HG03575 (cell line): ENCODE results near the gene CCN5.
"Not testable (repeated sequence)": the region's sequence is repeated elsewhere in the genome, so short reads cannot be mapped to it uniquely, and the experiment has no call there.

Experiments
- ATAC-seq: cut with Tn5 transposase; IDR thresholded peaks from one replicate; pipeline ENCODE4 v1.9.1; 2021; ENCODE audit not compliant: unreplicated experiment, insufficient number of reproducible peaks, low FRiP score; ENCODE audit errors: extremely low read depth

CCN5 gene

DNA sequence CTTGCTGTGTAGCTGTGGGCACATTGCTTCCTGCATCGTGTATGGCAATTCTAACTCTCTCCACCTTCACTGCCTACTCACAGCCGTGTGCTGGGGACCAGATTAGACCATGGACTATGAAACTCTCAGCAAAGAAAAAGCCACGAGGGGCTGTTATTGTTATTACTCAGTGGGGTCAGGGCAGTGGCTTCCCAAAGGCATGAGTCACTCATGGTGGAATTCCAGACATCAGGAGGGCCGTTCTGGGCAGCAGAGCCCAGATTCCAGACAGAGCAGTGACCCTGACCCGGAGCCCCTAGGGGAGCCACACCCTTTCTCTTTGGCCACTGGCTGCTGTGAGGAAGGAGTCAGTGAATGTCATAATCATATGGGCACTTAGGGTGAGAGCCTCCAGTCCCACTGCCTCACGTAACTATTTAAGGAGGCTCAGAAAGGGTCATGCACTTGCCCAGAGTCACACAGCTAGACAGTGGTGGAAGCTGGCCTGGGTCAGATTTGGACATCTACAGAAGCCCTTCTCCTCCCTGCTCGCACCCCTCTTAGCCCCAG, 22.2 kb upstream of the CCN5 start:
- no peak for ATAC-seq

DNA sequence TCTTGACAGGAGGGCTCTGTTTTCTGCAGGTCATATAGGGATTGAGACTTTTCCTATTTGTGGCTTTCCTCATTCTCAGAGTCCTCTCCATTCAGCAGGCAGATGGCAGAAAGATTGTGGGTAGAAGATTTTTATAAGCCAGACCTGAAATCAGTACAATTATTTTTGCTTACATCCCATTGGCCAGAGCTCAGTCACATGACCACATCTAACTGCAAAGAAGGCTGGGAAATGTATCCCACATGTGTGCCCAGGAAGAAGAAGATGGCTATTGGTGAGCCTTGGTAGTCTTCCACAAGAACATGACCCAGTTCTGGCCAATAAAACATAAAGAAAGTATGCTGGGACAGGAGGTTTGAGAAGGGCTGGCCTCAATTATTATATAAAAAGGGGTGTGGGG, 21.5 kb upstream of the CCN5 start:
- ATAC-seq = no peak

DNA sequence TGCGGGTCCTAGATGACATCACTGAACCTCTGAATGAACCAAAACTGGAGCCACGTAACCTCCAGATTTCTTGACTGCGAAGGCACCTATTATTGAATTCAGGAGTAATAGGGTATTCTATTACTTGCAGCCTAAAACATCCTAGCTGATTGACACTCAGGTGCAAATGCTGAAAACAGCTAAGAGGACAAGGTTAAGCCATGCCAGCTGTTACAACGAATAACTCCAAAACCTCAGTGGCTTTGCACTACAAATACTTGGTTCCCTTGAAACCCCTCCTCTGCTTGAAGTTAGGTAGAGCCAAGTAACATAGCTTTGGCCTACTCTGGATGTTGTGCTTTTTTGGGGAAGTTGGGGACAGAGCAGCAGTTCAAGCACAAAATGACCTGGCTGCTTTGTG, 21.0 kb upstream of the CCN5 start:
- no peak for ATAC-seq

DNA sequence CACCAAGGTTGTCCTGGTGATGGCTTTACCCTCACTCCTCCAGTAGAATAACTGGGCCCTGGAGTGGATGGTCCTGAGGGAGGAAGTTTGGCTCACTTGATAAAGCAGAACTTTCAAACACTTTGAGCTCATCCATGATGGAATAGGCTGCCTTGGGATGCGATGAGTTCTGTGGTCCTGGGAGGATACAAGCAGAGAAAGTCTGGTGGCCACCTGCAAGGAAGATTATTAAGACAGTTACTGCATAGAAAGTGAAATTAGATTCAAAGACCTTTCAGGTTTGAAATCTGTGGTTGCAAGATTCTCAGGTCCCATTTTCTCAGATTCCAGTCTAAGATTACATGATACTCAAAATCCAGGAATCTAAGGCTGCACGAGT, 19.9 kb upstream of the CCN5 start:
- ATAC-seq = no peak

DNA sequence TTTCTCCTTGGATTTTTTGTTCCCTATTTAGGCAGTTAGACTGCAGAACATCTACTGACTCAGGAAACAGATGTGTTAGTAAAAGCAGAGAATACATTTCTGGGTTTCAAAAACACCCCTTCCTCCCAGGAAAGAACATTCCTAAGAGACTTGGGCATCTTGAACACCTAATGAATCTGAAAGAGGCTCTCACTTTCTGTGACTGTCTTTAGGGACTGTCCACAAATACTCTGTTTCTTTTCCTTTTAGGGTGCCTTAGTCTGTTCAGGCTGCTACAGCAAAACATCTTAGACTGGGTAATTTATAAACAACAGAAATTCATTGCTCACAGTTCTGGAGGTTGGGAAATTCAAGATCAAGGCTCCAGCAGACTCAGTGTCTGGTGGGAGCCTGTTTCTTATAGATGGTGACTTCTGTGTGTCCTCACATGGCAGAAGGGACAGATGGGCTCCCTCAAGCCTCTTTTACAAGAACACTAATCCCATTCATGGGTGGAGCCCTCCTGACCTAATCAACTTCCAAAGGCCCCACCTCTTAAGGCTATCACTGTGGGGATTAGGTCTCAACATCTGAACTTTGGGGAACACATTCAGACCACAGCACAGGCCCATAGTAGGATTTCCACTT, 19.4 kb upstream of the CCN5 start:
- no peak for ATAC-seq

DNA sequence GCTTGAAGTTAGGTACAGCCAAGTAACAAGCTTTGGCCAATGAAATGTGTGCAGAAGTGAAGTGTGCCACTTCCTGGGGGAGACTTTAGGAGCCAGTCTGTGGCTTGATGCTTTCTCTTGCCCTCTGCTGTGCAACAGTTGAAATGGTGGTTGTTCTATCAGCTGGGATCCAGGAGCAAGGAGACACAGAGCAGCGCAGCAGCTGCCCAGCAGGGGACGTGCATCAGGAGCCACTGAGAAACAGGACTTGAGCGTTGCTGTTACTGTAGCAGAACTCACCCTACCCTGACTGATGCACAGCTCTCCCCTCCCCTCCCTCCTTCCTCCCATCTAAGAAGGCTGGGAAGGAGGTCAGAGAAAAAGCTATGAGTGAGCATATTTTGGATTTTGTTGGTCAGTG, 18.9 kb upstream of the CCN5 start:
- no peak for ATAC-seq

DNA sequence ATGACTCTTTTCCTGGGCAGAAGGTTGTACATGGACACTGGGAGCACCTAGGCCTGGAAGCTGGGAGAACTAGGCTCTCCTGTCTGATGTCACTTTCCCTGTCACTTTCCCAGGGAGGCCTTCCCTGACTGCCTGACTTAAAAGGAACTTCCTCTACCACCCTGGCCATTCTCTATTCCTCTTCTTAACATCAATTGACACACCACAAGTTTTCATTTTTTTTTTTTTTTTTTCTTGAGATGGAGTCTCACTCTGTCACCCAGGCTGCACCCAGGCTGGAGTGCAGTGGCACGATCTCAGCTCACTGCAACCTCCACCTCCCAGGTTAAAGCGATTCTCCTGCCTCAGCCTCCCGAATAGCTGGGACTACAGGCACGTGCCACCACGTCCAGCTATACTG, 18.1 kb upstream of the CCN5 start:
- ATAC-seq = not testable (repeated sequence)

DNA sequence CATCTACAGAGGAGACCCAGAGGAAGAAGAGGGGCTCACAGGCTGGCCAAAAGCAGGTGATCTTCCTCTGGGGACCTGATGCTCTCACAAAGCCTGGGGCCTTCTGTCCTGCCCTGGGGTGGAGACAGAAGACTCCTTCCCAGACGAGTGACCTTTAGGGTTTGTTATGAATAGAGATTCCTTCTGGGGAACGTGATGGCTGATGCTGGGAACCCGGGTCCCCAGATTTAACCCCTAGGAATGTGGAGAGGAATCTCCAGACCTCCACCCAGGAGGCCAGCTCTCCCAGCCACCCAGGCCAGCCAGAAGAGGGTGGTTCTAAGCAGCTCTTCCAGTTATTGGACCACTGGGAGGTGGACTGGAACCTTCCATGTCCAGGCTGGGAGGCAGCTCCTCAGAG, 16.8 kb upstream of the CCN5 start:
- ATAC-seq = no peak

DNA sequence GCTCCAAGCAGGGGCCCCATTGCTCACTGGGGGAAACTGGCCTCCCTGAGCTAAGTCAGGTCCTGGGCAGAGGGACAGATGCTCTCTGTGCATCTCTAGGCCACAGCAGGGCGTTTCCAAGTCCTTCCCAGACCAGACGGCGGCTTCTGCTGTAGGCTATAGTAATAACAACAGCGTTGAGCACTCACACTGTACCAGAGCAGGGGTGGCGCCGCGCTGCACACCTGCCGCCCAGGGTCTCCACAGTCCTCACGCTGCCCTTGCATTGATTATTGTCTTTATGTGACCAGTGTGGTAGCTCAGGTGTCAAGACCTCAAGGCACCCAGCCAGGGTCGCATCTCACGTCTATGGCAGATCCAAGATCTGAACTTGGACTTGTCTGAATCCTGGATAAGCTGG, 14.9 kb upstream of the CCN5 start:
- no peak for ATAC-seq

DNA sequence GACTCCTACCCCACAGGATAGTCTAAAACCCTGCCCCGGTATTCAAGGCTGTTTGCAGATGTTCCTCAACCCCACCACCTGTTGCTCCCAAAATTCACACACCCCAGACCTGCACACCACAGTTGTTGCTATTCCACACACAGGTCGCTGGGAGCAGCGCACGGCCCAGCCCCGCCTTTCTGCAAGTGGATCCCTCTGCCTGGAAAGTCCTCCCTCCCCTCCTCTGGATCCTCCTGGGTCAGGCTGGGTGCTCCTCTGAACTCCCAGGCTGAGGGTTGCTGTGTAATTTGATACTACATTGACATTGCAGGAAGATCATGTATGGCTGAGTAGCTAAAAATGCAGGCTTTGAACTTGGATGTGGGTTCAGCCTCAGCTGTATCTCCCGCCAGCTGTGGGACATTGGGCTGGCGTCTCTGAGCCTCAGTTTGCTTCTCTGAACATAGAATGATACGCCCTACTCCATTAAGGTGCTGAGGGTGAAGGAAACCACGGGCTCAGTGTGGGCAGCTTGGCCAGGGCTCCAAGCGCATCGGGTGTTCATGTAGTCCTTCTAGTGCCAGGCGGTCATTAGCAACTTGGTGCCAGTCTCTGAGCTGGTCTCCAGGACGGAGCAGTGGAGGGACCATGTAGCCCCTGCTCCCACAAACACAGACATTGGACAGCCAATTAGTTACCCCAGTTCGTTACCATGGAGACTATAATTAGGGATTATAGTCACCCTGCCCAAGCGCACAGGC, 13.9 kb upstream of the CCN5 start:
- no peak for ATAC-seq

DNA sequence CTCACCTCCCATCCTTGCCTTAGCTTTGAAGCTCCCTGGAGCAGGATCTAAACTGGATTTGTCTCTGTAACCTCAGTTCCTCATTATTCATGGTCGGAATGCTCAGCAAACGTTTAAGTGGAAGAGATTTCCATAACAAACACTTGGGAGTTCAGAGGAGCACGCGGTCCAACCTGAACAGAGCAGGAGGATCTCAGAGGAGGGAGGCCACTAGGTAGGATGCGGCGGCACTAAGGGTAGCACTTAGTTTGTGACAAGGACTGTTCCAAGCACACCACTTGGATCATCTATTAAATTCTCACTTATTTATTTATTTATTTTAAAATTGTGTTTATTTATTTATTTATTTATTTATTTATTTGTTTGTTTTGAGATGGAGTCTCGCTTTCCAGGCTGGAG, 13.3 kb upstream of the CCN5 start:
- ATAC-seq = no peak

DNA sequence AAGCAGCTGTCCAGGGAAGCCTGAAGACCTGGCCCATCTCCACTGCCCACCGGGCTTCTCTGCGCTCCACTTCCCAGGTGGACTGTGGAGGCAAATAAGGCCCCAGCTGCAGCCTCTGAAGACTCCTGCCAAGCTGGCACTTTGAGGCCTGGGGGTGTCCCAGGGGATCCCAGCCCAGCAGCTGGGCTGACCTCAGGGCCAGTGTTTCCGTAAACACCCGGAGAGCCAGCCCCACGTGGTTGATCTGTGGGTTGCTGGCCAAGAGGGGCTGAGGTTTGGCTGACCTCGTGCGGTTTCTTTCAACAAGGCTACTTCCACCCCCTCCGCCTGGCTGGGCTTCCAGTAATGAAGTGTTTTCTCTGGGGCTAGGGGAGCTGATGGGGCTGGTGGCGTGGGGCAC, 12.4 kb upstream of the CCN5 start:
- ATAC-seq = no peak

DNA sequence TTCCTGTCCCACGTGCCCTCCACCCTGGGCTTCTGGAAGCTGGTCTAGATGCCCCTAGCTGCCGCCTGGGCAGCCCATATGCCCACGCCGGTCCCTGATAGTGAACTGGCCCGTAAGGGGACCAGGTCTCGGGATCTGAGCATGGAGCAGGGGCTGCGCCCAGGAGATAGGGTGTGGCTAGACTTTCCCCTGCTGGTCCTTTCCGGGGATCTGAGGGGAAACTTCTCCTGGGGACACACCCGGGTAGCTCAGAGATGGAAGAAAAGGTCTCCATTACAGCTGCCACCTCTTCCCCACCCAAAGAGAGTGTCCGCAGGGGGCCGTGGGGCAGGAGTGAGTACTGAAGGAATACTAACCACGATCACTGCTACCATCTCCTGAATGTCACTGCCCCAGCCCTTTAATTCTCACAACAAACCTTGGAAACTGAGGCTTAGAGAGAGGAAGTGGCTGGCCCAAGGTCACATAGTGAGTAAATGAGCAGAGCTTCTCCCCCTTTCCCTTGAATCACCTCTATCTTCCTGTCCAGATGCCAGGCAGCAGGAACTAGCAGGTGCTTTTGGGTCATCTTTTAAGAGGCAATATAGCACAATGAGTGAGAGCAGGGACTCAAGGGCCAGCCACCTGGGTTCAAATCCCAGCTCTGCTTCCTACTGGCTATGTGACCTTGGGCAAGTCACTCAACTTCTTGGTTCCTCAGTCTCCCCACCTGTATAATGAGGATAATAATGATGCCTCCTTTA, 11.8 kb upstream of the CCN5 start:
- ATAC-seq = no peak

DNA sequence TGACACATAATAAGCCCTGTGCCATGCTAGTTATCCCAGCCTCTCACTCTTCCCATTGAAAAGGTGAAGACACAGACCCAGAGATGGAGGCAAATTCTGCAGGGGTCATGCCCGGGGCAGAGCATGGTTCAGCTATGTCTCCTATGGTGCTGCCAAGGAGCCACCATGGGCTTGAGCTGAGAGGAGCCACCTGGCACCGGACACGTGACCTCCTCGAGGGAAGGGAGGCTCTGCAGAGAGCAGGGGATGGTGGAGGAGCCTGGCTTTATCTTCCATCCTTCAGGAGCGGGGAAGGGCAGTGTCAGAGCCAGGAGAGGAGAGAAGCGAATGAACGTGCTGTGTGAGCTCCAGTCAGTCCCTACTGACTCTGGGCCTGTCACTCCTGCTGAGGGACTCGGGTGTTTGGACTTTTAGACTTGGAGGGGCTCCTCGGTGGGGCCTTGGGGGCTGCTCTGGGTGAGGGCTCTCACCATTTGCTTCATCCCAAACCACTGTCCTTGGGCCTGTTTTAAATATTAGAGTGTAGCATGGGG, 11.1 kb upstream of the CCN5 start:
- no peak for ATAC-seq

DNA sequence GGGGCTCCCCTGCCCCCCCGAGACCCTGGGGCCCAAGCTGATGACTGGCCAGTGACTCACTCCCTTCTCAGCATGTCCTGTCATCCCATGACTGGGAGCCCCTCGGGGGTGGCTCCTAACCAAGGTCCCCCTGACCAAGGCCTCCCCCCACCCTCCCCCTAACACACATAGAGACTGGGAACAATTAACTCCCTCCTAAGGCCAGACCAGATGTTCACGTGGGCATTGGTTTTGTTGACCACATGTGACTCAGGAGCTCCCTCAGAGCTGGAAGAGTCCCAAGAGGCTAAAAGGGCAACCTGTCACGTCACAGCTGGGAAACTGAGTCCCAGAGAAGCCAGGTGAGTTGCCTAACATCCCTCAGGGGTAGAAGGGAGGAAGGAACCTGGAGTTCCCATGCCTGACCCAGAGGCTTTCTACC, 10.6 kb upstream of the CCN5 start:
- ATAC-seq = no peak

DNA sequence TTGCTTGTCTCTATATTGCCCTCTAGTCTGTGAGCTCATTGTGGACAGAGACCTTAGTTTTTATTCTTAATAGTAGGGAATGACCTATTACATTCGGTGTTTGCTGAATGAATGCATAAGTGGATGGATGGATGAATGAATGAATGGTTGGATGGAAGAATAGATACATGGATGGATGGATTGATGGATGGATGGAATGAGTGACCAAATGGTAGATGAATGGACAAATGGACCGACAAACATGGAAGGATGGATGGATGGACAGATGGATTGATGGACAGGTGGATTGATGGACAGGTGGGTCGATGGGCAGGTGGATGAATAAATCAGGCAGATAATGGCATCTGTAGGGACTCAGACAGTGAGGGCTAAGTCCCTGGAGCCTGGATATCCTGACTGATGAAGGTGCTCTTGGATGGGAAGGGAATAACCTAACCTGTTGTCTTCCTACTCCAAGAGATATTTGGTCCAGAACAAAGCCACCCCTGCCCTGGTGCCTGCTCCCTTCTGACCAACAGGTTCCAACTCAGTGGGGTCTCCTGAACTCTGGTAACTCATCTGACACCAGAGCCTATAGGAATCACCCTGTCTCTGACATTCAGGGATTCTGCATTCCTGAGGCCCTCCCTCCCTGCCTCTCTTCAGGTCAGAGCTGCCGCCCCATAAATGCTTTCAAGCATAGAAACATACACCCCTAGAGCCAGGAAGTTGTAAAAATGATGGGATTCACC, 9.6 kb upstream of the CCN5 start:
- no peak for ATAC-seq

DNA sequence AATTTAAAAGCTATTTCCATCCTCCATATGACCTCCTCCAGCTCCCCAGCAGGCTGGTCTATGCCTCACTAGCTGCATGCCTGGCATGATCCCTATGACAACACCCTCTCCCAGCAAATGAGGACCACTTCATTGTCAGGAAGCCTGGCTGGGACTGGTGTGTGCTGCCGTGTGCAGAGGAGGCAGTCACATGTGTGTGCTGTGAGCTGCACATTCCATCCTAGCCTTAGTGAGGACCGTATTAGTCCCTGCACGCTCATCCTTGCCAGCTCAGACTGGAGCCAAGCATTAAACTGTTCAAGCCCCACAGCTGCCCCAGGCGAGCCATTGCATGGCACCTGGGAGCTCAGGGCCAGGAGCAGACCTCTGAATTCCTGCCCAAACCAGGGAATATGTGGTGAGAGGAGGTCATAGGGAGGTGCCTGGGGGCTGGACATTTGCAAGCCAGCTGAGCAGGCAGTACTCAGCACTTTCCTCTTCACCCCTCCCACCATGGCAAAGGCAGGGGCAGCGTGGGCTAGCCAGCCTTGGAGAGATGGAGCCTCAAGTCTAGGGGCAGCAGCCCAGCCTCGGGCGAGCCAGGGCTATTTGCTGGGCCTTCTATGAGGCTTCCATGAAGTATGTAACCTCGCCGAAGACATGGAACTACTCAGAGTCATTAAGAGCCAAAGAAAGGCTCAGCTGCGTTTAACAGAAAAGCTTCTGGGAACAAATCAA, 8.7 kb upstream of the CCN5 start:
- ATAC-seq = no peak

DNA sequence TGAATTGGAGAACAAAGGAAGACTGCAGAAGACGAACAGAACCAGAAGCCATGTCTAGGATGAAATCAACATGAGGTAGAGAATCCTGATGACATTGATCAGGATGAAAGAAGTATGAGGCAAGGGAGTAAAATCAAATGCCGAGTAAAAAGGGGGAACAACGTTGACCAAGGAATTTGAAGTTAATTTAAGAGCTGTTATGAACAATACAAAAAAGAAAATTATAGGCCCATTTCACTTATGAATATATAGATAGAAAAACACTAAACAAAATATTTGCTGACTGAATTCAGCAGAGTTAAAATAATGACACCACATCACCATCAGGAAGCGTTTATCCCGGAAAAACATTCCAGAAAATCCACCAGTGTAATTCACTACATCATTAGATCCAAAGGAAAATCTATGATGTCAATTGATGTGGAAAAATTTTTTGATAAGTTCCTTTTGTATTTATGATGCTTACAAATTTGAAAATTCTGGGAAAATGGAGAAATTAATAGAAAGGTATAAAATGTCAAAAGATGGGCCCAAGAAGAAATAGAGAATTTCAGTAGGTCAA, 8.1 kb upstream of the CCN5 start:
- no peak for ATAC-seq
